NCI-H526 treated with DMSO at 0.1 percent for 48 hours (cell line): ENCODE data around the gene VEPH1.

ENCODE experiments used
- DNase-seq: peaks from one replicate; lab custom pipeline; 2025; lab: John Stamatoyannopoulos, UW

VEPH1 gene

DNA sequence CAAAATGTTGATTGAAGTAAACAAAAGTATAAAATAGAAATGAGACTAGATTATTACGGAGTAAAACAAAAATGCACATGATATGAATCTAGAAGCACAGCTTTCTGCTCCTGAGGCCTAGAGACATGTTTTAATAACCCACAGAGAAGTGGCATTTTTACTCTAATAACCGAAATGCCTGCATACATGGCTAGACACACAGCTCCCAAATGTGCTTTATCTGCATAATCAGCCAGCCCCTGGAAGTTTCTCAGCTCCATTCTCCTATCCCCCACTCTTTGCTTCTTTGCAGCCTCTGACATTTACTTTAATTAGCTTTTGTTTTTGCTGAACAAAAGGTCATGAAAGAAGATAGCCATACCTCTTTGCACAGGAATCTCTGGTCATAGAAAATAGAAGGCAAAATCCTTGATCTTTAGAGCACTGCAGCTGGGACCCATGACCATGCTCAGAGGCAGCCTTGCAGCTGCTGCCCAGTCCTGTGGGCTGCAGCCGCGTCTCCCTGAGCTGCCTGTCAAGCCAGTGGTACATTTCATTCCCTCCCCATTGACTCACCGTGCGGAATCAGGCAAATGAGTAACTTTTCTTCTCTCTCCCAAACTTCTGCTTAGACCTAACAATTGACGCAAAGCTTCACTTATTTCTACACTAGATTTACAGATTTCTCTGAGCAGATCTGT is at the start of gene VEPH1:
Gene VEPH1, minus strand, starts transcription at position 501 of the 680 bp plus-strand sequence. CDS start 8,067 bp downstream, outside the sequence.
- DNase-seq = no peak

DNA sequence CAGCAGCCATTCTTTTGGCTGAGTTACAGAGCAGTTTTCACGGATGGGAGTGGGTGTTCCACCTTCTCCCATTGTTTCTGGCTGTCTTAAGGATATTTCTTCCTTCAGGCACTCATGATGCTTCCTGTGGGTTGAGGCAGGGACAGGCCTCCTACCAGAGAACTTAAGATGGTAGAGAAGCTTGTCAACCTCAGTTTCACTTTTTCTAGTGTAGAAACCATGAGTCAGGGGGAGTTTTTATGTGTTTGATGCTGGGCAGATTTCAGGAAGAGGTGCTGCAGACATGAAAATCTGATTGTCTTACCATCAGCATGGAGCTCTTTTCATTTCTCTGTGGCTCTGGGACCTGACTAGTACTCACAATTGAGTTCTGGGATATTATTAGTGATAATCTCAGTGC is 48.7 kb upstream of the VEPH1 start:
- DNase-seq = no peak

- DNase-seq = no peak
Observed at GRCh38 chr3:157549498-157549897, 46.3 kb upstream of the VEPH1 start.

DNA sequence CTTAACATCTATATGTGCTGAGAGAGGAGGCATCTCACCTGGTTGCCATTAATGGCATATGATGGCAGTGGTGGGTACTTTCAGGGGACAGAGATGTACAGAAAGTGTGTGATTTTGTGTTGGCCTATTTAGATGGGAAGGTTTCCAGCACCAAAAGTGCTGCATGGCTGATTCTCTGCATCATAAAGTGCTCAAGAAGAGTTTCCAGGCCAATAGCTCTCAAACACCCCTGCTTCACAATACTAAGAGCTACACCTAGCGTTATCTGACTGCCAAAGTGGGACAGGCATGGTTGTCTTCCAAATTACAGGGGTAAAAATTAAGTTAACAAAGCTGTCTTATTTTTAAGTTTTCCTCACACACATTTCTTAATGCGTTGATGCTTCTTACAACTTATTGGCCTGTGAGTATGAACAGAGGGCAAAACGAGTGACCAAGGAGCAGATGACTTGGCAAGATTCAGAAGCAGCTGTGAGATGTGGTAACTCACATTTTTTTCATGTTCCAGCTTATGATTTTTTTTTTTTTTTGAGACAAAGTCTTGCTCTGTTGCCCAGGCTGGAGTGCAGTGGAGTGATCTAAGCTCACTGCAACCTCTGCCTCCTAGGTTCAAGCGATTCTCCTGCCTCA is 41.4 kb upstream of the VEPH1 start:
- DNase-seq = no peak

- DNase-seq = no peak
Observed at GRCh38 chr3:157543501-157544035, 40.4 kb upstream of the VEPH1 start.

GRCh38 chr3:157542711-157543500 is 39.7 kb upstream of the VEPH1 start:
- peak; percentile 29 for DNase-seq

GRCh38 chr3:157541506-157542236 is 38.5 kb upstream of the VEPH1 start:
- DNase-seq = no peak

DNA sequence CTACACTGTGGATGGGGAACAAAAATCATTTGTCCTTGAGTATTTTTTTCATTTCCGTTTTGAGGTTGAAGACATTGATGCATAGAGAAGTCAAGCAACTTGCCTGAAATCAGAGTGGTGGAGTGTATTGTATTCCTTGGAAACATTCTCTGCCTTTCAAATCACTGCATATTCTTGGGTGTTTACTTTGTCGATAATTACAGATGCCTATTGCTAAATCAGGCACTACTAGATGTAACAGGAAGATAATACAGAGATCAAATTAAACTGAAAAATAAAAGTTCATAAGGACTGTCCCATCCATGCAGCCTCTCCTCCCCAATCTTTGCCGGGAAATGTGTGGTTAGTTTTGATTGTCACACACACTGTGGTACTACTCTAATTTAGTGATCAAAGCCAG is 37.4 kb upstream of the VEPH1 start:
- DNase-seq = no peak

DNA sequence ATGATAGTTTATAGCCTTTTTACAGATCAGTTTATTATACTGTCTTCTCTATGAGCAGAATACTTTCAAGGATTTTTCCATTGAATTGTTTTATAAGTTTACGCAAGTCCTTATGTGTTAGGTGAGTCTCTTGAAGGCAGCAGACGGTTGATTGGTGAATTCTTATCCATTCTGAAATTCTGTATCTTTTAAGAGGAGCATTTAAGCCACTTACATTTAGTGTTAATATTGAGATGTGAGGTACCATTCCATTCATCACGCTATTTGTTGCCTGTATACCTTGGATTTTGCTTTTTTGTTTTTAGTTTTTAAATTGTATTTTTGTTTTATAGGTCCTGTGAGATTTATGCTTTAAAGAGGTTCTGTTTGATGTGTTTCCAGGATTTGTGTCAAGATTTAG is 32.5 kb upstream of the VEPH1 start:
- no peak for DNase-seq

DNA sequence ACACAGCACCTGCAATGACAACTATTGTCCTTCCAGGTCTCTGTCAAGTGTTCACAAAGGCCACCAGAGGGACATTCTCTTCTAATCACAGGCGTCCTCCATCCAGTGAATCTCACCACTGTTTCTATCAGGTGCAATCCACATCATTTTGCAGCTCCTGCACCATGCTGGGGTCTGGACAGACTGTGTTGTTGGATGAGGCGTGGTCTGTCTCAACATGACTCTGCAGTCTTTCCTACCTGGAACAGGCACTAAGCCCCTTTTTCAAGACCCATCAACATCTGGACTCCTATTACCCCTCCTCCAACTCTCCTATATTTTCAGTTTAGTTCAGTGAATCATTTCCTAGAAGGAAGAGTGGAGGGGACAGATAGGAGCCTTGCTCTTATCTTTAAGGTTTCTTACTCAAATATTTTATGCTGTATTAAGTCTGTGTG is 31.5 kb upstream of the VEPH1 start:
- no peak for DNase-seq

GRCh38 chr3:157533298-157534070 is 30.3 kb upstream of the VEPH1 start:
- DNase-seq = no peak

- peak; percentile 69 for DNase-seq
Observed at GRCh38 chr3:157532529-157533297, 29.5 kb upstream of the VEPH1 start.

- DNase-seq = no peak
Observed at GRCh38 chr3:157531771-157532170, 28.6 kb upstream of the VEPH1 start.

DNA sequence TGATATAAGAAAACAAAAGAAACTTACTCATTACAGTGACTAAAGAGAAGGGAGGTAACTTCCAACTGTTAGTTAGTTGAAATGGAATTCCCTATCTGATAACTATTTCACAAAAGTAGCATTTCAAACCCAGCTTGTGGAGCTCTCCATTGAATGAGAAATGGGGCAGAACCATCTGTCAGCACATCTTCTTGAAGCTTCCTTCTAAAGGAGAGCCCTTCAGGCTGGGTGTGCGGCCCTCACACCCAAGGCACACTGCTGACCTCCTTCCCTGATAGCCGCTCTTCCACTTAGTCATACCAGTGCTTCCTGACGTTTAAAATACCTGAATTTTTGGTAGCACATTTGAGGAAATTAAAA is 28.1 kb upstream of the VEPH1 start:
- DNase-seq = no peak

DNA sequence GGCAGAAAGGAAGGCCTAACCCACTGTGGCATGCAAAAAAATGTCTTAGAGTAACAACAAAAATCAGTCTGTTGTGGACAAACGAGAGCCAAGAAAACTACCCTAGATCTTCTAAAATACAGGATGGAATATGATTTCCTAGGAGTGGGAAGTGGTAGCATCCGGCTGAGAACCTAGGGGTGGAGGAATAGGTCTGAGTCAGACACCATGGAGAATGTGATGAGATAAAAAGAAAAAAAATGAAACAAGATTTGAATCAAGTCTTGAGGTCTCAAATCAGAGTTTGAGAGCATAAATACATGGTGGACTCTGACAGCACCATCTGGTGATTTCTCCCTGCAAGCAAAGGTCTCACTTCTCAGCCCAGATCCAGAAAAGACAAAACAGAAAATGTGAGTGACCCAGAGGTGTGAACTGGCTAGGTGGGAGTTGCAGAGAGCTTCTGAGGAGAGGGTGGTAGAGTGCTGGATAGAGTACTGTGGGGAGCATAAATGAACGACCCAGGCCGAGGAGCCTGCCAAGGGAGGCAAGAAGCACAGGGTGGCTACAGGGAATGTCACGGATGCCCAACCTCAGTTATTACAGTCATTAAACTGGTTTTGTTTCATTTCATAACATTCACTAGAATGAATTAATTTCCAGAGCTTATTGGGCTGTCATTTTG is 27.6 kb upstream of the VEPH1 start:
- no peak for DNase-seq

GRCh38 chr3:157529751-157530150 is 26.5 kb upstream of the VEPH1 start:
- DNase-seq = no peak

DNA sequence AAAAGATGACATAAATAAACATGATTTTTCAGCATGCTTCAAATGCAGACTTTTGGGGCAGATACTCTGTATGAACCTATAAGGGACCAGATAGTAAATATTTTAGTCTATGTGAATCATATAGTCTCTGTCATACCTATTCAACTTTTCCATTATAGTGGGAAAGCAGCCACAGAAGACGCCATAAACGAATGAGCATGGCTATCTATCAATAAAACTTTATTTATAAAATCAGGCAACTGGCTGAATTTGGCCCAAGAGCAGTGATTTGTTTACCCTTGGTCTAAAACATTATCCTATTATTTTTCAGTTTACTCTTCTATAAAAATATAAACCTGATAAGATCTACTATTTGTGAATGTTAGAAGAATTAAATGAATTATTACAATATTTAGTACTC is 25.9 kb upstream of the VEPH1 start:
- DNase-seq = no peak

GRCh38 chr3:157527131-157527881 is 24.1 kb upstream of the VEPH1 start:
- DNase-seq = no peak

DNA sequence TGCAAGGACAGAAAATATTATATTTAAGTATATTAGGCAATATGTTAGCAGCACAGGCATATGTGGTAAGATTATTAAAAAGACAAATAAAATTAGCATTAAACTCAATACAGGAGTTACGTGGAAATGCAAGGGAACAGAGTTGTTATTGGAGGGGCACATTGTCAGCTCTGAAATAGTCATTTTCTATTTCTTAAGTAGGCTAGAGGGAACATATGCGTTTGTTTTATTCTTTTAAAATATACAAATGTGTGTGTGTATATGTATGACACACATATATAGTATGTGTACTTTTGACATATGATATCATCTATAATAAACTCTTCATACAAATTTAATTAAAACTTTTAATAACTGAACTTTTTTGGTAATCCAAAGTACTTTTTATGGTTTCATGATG is 22.8 kb upstream of the VEPH1 start:
- DNase-seq = no peak
